A549 treated with Mapracorat at 1 μM for 4 hours (cell line): ENCODE measurements around the gene RIC8B. TPM values are rescaled to one million over a fixed set of nuclear protein-coding genes. Genes with fewer than 3 reads are reported as not detected.

Experiments used
- total RNA-seq: library from RNA; stranded (reverse); fragments of 200-300 nt; extraction: Qiagen RNA extraction; gene quantifications from 5 replicates; pipeline ENCODE4 v1.2.3, GENCODE V29; 2022

Gene RIC8B
- total RNA-seq = 7.9 to 11.0 TPM (median 8.8 TPM) in 5 replicates

DNA sequence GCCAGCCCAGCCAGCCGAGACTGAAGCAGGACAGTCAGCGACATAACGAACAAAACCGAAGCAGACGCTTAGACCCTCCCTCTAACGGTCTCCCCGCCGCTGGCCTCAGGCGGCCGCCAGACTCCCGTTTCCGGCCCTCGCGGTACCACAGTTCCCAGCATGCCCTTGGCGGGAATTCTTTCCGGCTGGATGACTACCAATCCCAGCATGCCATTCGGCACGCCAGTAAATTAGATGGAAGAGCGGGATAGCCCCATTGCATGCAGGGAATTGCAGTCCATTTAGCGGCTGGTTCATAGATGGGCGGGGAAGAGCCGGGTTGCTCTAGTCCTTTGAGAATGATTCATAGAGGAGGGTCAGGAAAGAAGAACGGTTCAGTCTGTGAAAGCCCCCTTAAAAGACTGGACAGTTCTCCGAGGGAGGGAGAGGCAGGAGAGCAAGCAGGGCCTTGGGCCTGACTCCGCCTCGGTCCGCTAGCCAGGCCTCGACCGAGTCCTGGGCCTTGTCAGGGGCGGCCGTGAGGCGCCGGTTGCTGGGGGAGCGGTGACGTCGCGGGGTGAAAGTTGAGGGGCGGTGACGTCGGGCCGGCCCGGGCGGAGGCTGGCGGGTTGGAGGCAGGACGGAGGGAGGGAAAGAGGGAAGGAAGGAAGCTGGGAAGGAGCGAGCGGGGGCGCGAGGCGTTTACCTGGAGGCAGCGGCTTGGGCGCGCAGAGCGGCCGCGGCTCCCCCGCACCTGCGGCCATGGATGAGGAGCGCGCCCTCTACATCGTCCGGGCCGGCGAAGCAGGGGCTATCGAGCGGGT lies at the start of gene RIC8B:
TSS of gene RIC8B (plus strand) at position 678 of the 803 bp plus-strand sequence. CDS start at position 742, 64 bp downstream.

Other genes with a start within 250 kb of the RIC8B start
- gene RFX4, start 191.7 kb upstream of the RIC8B start, total RNA-seq = not detected in 5 replicates
- gene TMEM263, start 181.2 kb downstream of the RIC8B start, total RNA-seq = 24.8 to 30.6 TPM (median 29.1 TPM) in 5 replicates
- gene MTERF2, start 212.5 kb downstream of the RIC8B start, total RNA-seq = 3.6 to 4.6 TPM (median 4.2 TPM) in 5 replicates